Measurements from ENCODE around the gene RETREG3.
"Not testable (repeated sequence)": the region's sequence is repeated elsewhere in the genome, so short reads cannot be mapped to it uniquely, and the experiment has no call there.

Gene RETREG3

GRCh38 chr17:42555122-42555622 lies 54.0 kb downstream of the RETREG3 start:
- no peak for DNase-seq (ENCODE audit: low read depth)
- no peak for TF ChIP-seq CTCF (IDR thresholded peaks at IDR 0.05; ENCODE audit: low read depth, low read length, missing control alignments)
- H3K4me3 ChIP-seq (ENCODE audit: low read depth, low read length), result peak overlapping the region; percentile 87

GRCh38 chr17:42554250-42555121 lies 54.7 kb downstream of the RETREG3 start:
- DNase-seq (ENCODE audit: low read depth), result peak; percentile 57
- no peak for TF ChIP-seq CTCF (IDR thresholded peaks at IDR 0.05; ENCODE audit: low read depth, low read length, missing control alignments)

DNA sequence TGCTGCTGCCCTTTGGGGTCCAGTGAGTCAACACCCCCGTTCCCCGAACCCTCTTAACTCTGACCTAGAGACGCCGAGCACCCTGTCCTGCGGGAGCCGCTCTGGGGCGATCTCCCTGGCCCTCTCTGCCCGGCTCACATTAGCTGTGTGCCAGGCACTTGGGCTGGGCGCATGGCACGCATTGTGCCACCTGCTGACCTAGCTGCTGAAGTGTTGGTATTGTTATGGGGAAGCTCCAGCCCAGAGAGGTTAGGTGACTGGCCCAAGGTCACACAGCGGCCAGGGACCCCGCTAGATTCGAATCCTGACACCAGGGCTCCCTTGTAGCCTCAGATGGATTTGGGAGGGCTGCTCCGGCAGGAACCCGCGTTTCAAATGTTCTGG lies 55.3 kb downstream of the RETREG3 start:
- no peak for TF ChIP-seq CTCF (IDR thresholded peaks at IDR 0.05; ENCODE audit: low read depth, low read length, missing control alignments)
- no peak for DNase-seq (ENCODE audit: low read depth)
- peak overlapping the region; percentile 87 for H3K4me3 ChIP-seq (ENCODE audit: low read depth, low read length)

More at GRCh38 chr17:42554250-42555121, 54.7 kb downstream of the RETREG3 start:
- peak overlapping the region; percentile 87 for H3K4me3 ChIP-seq (ENCODE audit: low read depth, low read length)

DNA sequence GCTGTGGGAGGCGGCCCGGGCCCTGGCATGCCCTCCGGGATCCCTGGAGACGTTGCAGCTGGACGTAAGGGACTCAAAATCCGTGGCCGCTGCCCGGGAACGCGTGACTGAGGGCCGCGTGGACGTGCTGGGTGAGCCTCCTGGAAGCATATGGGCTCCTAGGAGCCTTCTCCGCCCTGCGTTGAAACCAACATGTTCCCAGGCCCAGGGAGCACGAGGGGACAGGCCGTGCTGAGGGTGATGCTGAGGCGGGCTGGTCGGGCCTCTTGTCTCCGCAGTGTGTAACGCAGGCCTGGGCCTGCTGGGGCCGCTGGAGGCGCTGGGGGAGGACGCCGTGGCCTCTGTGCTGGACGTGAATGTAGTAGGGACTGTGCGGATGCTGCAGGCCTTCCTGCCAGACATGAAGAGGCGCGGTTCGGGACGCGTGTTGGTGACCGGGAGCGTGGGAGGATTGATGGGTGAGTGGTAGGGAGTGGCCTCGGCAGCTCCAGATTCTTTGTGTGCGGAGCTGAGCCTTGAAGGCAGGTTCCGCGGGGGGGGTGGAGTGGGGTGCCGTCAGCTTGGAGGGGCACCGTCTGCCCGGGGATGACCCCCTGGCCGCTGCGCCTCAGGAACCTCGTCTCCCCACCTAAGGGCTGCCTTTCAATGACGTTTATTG lies 55.9 kb downstream of the RETREG3 start:
- no peak for TF ChIP-seq CTCF (IDR thresholded peaks at IDR 0.05; ENCODE audit: low read depth, low read length, missing control alignments)
- H3K4me3 ChIP-seq (ENCODE audit: low read depth, low read length), result peak overlapping the region; percentile 87
- DNase-seq (ENCODE audit: low read depth), result no peak

- DNase-seq (ENCODE audit: low read depth), result not testable (repeated sequence)
- H3K4me3 ChIP-seq (ENCODE audit: low read depth, low read length), result peak within 1 kb of the TSS; percentile 87
Measured at GRCh38 chr17:42552736-42553135, 56.4 kb downstream of the RETREG3 start, which contains the start of gene HSD17B1. HSD17B1 (plus strand) TSS chr17:42552923; CDS start chr17:42552934, 11 bp downstream.

DNA sequence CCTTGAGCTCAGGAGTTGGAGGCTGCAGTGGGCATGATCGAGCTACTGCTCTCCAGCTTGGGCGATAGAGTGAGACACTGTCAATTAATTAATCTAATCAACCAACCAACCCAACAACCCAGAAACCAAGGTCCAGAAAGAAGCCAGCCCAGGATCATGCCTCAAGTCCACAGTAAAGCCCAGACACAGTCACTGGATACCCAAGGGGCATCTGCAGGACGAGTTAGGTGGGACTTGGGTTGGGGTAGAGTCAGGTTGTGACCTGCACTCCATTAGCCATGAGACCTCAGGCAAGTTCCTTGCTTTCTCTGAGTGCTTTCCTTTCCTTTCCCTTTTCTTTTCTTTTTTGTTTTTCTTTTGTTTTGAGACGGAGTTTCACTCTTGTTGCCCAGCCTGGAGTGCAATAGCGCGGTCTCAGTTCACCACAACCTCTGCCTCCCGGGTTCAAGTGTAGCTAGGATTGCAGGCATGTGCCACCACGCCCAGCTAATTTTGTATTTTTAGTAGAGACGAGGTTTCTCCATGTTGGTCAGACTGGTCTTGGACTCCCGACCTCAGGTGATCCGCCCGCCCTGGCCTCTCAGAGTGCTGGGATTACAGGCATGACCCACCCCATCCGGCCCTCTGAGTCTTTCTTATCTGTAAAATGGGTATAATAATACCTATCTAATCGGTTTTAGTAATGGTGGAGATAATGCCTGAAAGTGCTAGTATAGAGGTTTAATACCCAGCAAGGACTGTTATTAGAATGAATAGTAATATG lies 60.0 kb downstream of the RETREG3 start:
- TF ChIP-seq CTCF (IDR thresholded peaks at IDR 0.05; ENCODE audit: low read depth, low read length, missing control alignments), result no peak
- DNase-seq (ENCODE audit: low read depth), result no peak
- H3K4me3 ChIP-seq (ENCODE audit: low read depth, low read length), result peak overlapping the region; percentile 59; the same call in 1 of the 2 replicates
